HepG2 (cell line): ENCODE data around the gene CSNK1G1. TPM values are rescaled to one million over a fixed set of nuclear protein-coding genes. Genes with fewer than 3 reads are reported as not detected.

ENCODE experiments used
- AHDC1 ChIP-seq: sonication (generic); formaldehyde crosslinking; IDR thresholded peaks from 2 replicates; pipeline ENCODE4 v1.5.1; 2020; ENCODE audit warnings: mild to moderate bottlenecking, missing genetic modification reagents, borderline replicate concordance
- ARNT ChIP-seq: fragments of 450-650 bp; IDR thresholded peaks from 2 replicates; pipeline ENCODE4 v1.6.1; 2017
- ATAD3A ChIP-seq: sonication (generic); formaldehyde crosslinking; IDR thresholded peaks from 2 replicates; pipeline ENCODE4 v1.4.0; 2020; ENCODE audit warnings: missing genetic modification reagents
- BRCA1 ChIP-seq: sonication (generic); formaldehyde crosslinking; IDR thresholded peaks from 2 replicates; pipeline ENCODE4 v1.4.0; 2020; ENCODE audit warnings: missing genetic modification reagents
- ELF3 ChIP-seq: IDR thresholded peaks from 2 replicates; pipeline ENCODE4 v1.6.1; 2016; ENCODE audit warnings: missing genetic modification reagents, missing compliant biosample characterization
- FLYWCH1 ChIP-seq: sonication (generic); formaldehyde crosslinking; IDR thresholded peaks from 2 replicates; pipeline ENCODE4 v1.8.1; 2023; ENCODE audit warnings: mild to moderate bottlenecking, missing genetic modification reagents
- GABPA ChIP-seq, 2 experiments: IDR thresholded peaks; 2 replicates each; pipeline ENCODE4 v1.6.1; 2011 to 2016; ENCODE audit warnings: low read depth in 2 of 2, low read length in 1 of 2, missing biosample characterization in 1 of 2, missing genetic modification characterization in 1 of 2
- HNRNPK ChIP-seq: fragments of 200-400 bp; formaldehyde crosslinking; IDR thresholded peaks from 2 replicates; pipeline ENCODE4 v1.6.1; 2018; ENCODE audit warnings: low read length, low read depth, moderate library complexity, mild to moderate bottlenecking; ENCODE audit not compliant: poor library complexity, severe bottlenecking
- HOXA5 ChIP-seq: sonication (generic); formaldehyde crosslinking; IDR thresholded peaks from 2 replicates; pipeline ENCODE4 v1.4.0; 2020; ENCODE audit warnings: missing genetic modification reagents
- KDM5B ChIP-seq: sonication (generic); formaldehyde crosslinking; IDR thresholded peaks from 2 replicates; pipeline ENCODE4 v1.4.0; 2020; ENCODE audit warnings: missing genetic modification reagents, mild to moderate bottlenecking, borderline replicate concordance
- KLF6 ChIP-seq: IDR thresholded peaks from 2 replicates; pipeline ENCODE4 v1.8.0; 2016; ENCODE audit warnings: missing biosample characterization, missing genetic modification reagents
- MED1 ChIP-seq: sonication (generic); formaldehyde crosslinking; IDR thresholded peaks from 2 replicates; pipeline ENCODE4 v1.4.0; 2020; ENCODE audit warnings: missing genetic modification reagents
- MNT ChIP-seq: fragments of 450-650 bp; IDR thresholded peaks from 2 replicates; pipeline ENCODE4 v1.6.1; 2016
- NR2F1 ChIP-seq, 2 experiments: fragments of 450-650 bp in 1 of 2; formaldehyde crosslinking in 1 of 2; IDR thresholded peaks; 2 replicates each; pipeline versions ENCODE4 v1.5.0 to v1.6.1; 2016 to 2020; ENCODE audit warnings: mild to moderate bottlenecking in 1 of 2, missing compliant biosample characterization in 1 of 2, missing genetic modification reagents in 1 of 2, moderate library complexity in 1 of 2
- RARA ChIP-seq: IDR thresholded peaks from 2 replicates; pipeline ENCODE4 v1.6.1; 2016; ENCODE audit warnings: missing genetic modification reagents, missing compliant biosample characterization
- SP4 ChIP-seq: sonication (generic); formaldehyde crosslinking; IDR thresholded peaks from 2 replicates; pipeline ENCODE4 v1.8.1; 2023; ENCODE audit warnings: mild to moderate bottlenecking, missing genetic modification reagents
- TBX2 ChIP-seq: sonication (generic); formaldehyde crosslinking; IDR thresholded peaks from 2 replicates; pipeline ENCODE4 v1.5.0; 2020; ENCODE audit warnings: missing genetic modification reagents, mild to moderate bottlenecking, borderline replicate concordance
- ZC3H13 ChIP-seq: sonication (generic); formaldehyde crosslinking; IDR thresholded peaks from 2 replicates; pipeline ENCODE4 v1.8.1; 2023; ENCODE audit warnings: mild to moderate bottlenecking, missing genetic modification reagents, moderate library complexity
- ZNF468 ChIP-seq: sonication (generic); formaldehyde crosslinking; IDR thresholded peaks from 2 replicates; pipeline ENCODE4 v1.8.0; 2022; ENCODE audit warnings: mild to moderate bottlenecking, moderate library complexity, missing genetic modification reagents
- ZNF550 ChIP-seq: sonication (generic); formaldehyde crosslinking; IDR thresholded peaks from 2 replicates; pipeline ENCODE4 v1.4.0; 2020; ENCODE audit warnings: mild to moderate bottlenecking, missing genetic modification reagents, borderline replicate concordance
- ZSCAN9 ChIP-seq: IDR thresholded peaks from 2 replicates; pipeline ENCODE4 v1.6.1; 2016; ENCODE audit warnings: borderline replicate concordance
- polyA plus RNA-seq, 8 experiments: library from polyadenylated mRNA; depleted of rRNA in 3 of 8; stranded (reverse) in 7 of 8; unstranded in 1 of 8; fragments of >200 nt; fragmentation: Illumina TruSeq in 4 of 8; extraction: Trizol in 4 of 8; gene quantifications; 2 replicates each; pipeline versions ENCODE4 v1.2.1 to v1.2.3, GENCODE V29; 2011 to 2016; ENCODE audit warnings: low read depth in 4 of 8, missing spikeins in 1 of 8, mixed read lengths in 1 of 8; ENCODE audit not compliant: insufficient read depth in 1 of 8
- total RNA-seq, 5 experiments: library from RNA; depleted of rRNA; stranded (reverse); fragments of >200 nt; fragmentation: Illumina TruSeq; extraction: Trizol; gene quantifications; 2 replicates each; pipeline ENCODE4 v1.2.3, GENCODE V29; 2016; ENCODE audit warnings: low read depth in 1 of 5
- TF ChIP-seq, protein P1 (sequence below): IDR thresholded peaks from 2 replicates; pipeline ENCODE4 v1.6.1; 2012; ENCODE audit warnings: inconsistent platforms
- TF ChIP-seq, protein P2 (sequence below): sonication (generic); formaldehyde crosslinking; conservative IDR thresholded peaks from 2 replicates; pipeline ENCODE4 v1.4.0; 2020; ENCODE audit warnings: missing genetic modification reagents

CSNK1G1 gene
- total and polyA plus RNA-seq, 2 of the 13 experiments (the other 11 are each of a cell fraction or from before 2014, with no cell fraction given) = 8.5 to 12.6 TPM

DNA sequence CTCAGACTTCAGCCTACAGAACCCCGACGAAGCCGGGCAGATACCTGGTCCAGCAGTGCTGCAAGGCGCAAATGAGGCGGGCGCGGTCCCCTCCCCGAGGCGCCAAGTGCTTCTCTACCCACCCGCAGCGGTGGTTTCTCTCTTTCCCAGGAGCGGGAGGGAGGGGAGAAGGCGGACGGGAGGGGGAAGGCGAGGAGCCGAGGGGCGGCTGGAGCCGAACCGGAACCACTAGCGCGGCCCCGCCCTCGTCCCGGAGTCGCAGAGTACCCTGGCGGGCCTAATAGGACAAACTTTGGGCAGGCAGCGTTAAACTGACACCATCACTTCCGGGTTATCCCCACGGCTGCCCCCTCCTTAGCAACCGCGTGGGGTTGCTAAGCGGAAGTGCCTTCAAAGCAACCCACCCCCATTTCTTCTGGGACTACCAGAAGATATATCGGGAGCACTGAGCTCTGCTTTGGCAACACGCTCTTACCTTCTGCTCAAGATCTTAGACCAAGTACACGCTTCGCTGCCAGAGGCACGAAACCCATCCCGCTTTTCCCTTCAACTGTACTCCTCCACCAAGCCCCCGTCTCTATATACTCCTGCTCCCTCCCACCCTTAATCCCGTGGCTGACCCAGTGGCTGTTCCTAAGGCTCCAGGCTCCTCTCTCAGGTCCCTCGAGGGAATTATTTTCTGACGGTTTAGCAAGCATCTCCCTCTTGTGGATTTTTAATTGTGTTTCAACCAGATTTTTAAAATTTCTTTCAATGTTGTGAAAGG, at the start of gene CSNK1G1 (continued):
- TF ChIP-seq AHDC1 (CRISPR knock-in tag) (no peak), GABPA (IDR thresholded peaks at IDR 0.05; ENCODE audit: low read depth, low read length) (peak; percentile 92), GABPA (CRISPR knock-in tag; IDR thresholded peaks at IDR 0.05; ENCODE audit: low read depth) (peak; percentile 98), KLF6 (CRISPR knock-in tag) (0 out of 2 replicates have a peak, but pooled peaks have one; percentile 31), KDM5B (peak; percentile 71; the same call in 1 of the 2 replicates), MED1 (CRISPR knock-in tag) (no peak), ZC3H13 (CRISPR knock-in tag) (no peak), ATAD3A (no peak), RARA (CRISPR knock-in tag) (no peak), HOXA5 (CRISPR knock-in tag) (no peak), NR2F1 (CRISPR knock-in tag; IDR thresholded peaks at IDR 0.05) (no peak), ELF3 (CRISPR knock-in tag) (peak; percentile 77), SP4 (CRISPR knock-in tag) (peak; percentile 47; the same call in 1 of the 2 replicates), ZNF468 (no peak), MNT (peak; percentile 36), BRCA1 (CRISPR knock-in tag) (no peak), FLYWCH1 (CRISPR knock-in tag) (no peak), HNRNPK (no peak), TBX2 (peak; percentile 42; the same call in 1 of the 2 replicates), ARNT (no peak), ZNF550 (CRISPR knock-in tag) (no peak), ZSCAN9 (CRISPR knock-in tag) (no peak)
- TF ChIP-seq, protein P1, sequence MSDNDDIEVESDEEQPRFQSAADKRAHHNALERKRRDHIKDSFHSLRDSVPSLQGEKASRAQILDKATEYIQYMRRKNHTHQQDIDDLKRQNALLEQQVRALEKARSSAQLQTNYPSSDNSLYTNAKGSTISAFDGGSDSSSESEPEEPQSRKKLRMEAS = peak; percentile 53
- TF ChIP-seq, protein P2, sequence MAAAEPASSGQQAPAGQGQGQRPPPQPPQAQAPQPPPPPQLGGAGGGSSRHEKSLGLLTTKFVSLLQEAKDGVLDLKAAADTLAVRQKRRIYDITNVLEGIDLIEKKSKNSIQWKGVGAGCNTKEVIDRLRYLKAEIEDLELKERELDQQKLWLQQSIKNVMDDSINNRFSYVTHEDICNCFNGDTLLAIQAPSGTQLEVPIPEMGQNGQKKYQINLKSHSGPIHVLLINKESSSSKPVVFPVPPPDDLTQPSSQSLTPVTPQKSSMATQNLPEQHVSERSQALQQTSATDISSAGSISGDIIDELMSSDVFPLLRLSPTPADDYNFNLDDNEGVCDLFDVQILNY (CRISPR knock-in tag) = no peak
